Measurements from ENCODE around the gene ZNF22.

Gene ZNF22

GRCh38 chr10:44977287-44978212, 23.2 kb upstream of the ZNF22 start:
- DNase-seq (ENCODE audit: low read depth) = no peak

- DNase-seq (ENCODE audit: low read depth) = no peak
These were observed 22.5 kb upstream of the ZNF22 start for GRCh38 chr10:44978213-44978569.

DNA sequence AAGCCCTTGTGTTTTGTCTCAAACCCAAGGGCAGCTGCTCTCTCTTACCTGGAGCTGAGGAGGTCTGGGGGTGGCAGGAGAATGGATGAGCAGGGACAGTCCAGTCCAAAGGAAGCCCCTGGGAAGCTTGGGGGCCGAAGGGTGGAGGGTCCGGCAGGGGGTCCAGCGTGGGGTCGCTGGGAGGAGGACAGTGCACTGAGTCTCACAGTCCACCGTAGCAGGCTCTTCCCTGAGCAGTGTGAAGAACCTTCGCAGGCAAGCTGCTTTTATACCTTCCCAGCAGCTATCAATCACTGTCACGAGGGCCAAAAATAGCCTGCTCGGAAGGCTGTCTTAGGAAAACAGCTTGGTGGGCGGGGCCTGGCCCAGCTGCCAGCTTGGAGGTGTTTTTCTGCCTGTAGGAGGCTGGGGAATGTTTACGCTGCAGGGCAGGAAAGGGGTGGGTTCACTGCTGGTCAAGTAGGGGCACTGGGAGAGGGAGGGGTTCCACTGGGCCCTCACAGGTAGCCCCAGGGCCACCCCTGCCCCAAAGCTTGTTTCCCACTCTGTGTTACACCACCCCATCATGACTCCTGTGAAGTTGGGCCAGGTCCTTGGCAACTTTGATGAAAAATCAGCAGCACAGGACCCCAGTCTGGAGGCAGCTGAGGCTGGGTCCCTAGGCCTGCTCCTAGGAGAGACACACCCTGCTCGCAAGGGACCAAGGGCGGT, 22.0 kb upstream of the ZNF22 start, which contains the start of gene DEPP1:
TSS of gene DEPP1 (minus strand) at position 240 of the 711 bp plus-strand sequence. CDS start 779 bp downstream, outside the sequence.
- no peak for DNase-seq (ENCODE audit: low read depth)

DNA sequence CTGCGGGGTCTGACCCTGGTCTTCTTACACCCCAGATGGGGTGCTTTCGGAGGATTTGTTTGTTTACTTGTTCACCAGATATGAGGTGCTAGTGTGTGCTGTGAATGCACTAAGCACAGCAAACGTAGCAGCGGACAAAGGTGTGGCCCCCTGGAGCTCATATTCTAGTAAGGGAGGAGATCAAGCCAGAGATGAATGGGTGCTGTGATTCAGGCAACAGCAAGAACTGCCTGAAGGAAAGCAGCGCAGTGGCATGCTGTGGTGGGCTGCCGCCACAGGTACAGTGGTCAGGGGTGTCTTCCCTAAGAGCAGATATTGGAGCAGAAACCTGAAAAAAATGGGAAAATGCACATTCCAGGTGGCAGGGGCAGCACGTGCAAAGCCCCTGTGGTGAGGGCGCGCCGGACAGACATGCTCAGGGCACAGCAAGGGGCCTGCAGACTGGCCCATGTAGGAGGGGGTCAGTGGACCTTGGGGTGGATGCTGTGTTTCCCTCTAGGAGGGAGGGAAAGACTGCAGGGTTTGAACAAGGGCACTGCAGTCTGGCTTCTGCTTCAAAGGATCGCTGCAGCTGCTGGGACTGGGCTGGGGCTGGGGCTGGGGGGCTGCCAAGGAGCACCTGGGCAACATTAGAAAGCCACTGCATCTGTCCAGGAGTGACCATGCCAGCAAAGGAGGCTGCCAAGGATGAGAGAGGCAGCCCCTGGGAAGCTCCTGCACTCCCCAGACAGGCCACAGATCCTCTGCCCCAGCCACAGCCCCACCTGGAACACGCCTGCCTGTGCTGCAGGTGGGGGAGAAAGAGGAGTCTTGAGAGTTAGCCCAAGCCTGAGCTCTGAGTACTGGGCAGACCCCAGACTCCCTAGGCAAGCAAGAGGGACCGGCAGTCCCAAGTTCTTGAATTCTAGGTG, 21.2 kb upstream of the ZNF22 start:
- no peak for DNase-seq (ENCODE audit: low read depth)

GRCh38 chr10:44980309-44981171, 20.2 kb upstream of the ZNF22 start:
- no peak for DNase-seq (ENCODE audit: low read depth)

DNA sequence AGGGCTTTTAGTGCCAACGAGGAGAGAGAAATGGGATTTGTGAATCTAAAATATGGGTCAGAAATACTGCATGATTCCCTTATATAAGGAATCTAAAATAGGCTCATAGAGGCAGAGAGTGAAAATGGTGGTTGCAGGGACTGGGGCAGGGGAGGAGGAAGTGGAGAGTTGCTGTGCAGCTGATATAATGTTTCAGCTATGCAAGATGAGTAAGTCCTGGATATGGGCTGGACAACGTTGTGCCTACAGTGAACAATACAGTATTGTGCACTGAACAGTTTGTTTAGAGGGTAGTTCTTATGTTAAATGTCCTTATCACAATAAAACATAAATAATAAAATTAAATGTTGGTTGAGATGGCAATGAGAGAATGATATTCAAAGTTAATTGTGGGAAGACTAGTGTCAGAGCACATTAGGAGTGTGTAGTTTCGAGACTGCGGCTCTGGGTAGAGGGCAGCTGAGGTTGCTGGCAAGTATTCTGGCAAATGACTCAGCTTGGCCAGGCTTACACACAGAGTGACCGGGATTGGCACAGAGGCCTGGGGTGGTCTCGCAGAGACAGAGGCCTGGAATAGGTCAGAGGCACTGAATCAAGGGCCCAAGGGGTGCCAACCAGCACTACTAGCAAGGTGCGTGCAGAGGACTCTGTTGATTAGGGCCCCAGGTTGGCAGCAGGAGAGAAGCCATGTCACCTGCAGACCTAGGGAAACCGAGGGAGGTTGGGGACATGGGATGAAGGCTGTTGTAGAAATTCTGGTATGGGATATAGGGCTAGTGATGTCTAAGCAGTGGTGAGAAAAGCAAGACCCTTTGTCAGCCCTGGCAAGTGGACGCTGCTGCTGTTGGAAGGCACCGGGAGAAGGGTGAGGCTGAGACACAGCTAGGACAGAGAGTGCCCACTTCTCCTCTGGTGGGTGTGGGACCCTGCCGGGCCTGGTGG, 19.3 kb upstream of the ZNF22 start:
- DNase-seq (ENCODE audit: low read depth) = no peak

GRCh38 chr10:44982114-44982460, 18.6 kb upstream of the ZNF22 start:
- no peak for DNase-seq (ENCODE audit: low read depth)

- DNase-seq (ENCODE audit: low read depth) = no peak
These were observed 18.2 kb upstream of the ZNF22 start for GRCh38 chr10:44982496-44982895.

- no peak for DNase-seq (ENCODE audit: low read depth)
These were observed 17.4 kb upstream of the ZNF22 start for GRCh38 chr10:44983066-44983894.

DNA sequence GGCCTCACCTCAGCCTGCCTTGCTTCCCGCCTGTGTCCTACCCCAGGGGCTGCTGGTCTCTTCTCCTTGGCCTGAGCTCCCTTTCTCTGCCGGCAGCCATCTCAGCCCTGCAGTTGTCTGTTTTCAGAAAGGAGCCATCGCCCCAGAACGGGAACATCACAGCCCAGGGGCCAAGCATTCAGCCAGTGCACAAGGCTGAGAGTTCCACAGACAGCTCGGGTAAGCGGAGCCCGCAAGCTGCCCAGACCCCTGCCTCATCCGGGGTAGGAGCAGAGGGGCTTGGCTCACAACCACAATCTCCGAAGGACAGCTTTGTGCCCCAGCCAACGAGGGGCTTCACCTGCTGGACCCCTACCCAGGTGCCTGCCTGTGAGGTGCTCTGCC, 16.8 kb upstream of the ZNF22 start:
- DNase-seq (ENCODE audit: low read depth) = no peak

GRCh38 chr10:44984671-44985101, 16.0 kb upstream of the ZNF22 start:
- no peak for DNase-seq (ENCODE audit: low read depth)

DNA sequence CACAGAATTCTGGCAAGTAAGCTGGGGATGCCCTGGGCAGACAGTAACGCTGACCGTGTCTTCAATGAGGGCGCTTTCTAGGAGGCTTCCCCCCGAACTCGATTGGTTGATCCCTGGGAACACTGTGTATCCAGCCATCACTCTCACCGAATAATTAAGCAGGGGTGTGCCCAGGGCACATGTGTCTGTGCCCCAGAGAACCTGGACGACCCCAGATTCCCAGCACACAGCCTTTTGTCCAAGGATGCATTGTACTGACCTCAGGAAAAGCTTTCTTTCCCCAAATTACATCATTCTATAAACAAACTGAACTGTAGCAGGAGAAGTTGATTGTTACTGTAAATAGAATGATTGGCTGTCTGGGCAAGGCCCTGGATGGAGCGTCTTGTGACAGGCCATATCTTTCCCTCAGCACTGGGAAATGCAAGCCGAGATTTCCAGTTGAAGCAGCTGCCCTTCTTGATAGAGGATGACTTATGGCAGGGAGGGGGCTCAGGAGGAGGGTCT, 15.5 kb upstream of the ZNF22 start:
- DNase-seq (ENCODE audit: low read depth) = no peak

GRCh38 chr10:44986179-44986578, 14.5 kb upstream of the ZNF22 start:
- no peak for DNase-seq (ENCODE audit: low read depth)

DNA sequence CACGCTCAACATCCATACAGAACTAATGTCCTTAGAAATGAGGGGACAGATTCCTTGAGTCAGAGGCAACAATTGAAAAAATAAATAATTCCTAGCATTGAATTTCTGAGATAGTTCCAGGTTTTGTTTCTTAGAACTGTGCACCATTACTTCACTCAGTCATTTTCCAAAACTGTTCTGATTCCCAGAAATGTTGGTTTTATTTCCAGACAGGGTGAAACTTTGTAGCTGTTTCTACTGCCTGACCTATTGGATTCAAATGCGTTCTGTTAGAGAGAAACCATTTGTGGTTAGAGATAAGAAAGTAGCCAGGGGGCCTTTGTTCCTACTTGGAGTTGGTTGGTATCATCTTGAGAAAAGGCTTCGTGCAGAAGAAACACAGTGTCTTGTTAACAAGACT, 14.1 kb upstream of the ZNF22 start:
- no peak for DNase-seq (ENCODE audit: low read depth)

DNA sequence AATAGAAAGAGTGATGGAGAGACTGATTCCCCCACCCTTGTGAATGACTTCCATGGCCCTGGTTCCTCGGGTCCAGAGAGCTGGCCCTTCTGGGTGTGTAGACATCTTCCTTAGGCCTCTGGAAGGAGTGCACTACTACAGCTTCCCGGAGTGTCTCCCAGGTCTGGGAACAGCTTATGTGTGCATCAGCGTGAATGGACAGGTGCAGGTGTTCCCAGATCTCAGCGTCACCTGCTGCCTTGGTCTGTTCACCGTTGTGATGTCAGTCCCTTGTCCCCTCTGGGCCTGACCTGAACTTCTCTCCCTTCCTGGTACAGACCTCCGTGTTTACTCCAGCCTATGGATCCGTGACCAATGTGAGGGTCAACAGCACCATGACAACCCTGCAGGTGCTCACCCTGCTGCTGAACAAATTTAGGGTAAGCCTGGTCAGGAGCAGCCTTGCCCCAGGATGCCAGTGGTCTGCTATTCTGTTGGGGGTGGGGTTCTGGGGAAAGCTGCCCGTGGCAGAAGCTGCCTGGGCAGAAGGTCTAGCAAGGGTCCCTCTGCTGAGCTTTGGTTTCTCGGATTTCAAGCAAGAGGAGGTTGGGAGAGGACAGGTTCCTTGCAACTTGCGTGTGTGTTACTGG, 11.7 kb upstream of the ZNF22 start:
- DNase-seq (ENCODE audit: low read depth) = no peak

GRCh38 chr10:44989597-44990301, 11.0 kb upstream of the ZNF22 start:
- no peak for DNase-seq (ENCODE audit: low read depth)

DNA sequence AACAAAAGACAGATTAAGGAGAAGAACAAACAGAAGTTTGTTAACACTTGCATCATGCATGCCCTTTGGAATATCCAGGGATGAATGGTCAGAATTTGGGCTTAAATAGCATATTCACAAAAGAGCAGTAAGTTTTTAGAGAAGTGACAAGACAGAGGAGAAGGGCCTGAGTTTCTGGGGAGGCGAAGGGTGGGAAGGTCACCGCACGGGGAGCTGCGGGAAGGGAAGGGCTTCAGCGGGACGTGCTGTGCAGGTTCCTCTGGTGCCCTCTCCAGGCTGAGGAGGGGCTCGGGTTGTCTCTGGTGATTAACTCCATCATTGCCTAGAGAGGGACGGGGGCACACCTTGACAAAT, 10.4 kb upstream of the ZNF22 start:
- DNase-seq (ENCODE audit: low read depth) = no peak

DNA sequence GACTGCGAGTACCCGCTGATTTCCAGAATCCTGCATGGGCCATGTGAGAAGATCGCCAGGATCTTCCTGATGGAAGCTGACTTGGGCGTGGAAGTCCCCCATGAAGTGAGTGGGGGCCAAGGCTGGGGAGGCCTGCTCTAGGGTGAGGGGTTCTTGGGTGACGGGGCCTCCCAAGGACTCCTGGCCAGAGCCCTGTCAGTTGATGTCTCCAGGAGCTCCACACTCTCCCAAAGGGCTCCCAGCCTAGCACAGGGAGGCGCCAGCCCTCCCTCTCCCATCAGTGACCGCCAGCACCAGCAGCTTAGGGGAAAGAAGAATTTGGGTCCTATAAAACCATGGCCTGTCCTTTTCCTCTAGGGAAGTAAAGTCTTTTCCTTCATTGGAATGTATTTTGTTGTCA, 9.8 kb upstream of the ZNF22 start:
- no peak for DNase-seq (ENCODE audit: low read depth)
